HepG2 (cell line): ENCODE data around the gene CCDC191. TPM values are rescaled to one million over a fixed set of nuclear protein-coding genes. Genes with fewer than 3 reads are reported as not detected.

Source experiments
- ATAC-seq: fragments of 200-7000 bp; cut with Tn5 transposase; 3 replicates; pipeline ENCODE4 v1.9.1; 2020; ENCODE audit warnings: mild to moderate bottlenecking, moderate library complexity
- BruUV-seq: library from RNA; stranded (reverse); fragments of 400-500 nt; replicated peaks from 2 replicates; lab custom pipeline; 2021; lab: Mats Ljungman, UMichigan
- CTCF ChIA-PET: fragments of 300-600 bp; formaldehyde crosslinking; extraction: SDS; loops from one replicate; lab custom pipeline; 2021; ENCODE audit warnings: low total read pairs, inconsistent platforms, low intra/inter-chr PET ratio; lab: Yijun Ruan, JAX
- POLR2A ChIA-PET: fragments of 350-600 bp; sonication (Branson Sonifier 250); formaldehyde crosslinking; loops from one replicate; lab custom pipeline; 2020; ENCODE audit warnings: antibody characterized with exemption, inconsistent platforms; lab: Yijun Ruan, JAX
- DNase-seq: peaks from one replicate; pipeline ENCODE4 v3.0.0-alpha.2; 2015; ENCODE audit warnings: low spot score
- FAIRE-seq: peaks from 3 replicates; lab custom pipeline; 2011; peaks lifted over from hg19 to GRCh38; lab: Jason Lieb, UNC
- H2AFZ ChIP-seq: one replicate; pipeline ENCODE4 v1.6.1; 2011; ENCODE audit warnings: low read length, inconsistent platforms
- H3K27ac ChIP-seq: fragments of 300-600 bp; 3 replicates; pipeline ENCODE4 v1.8.0; 2011; ENCODE audit warnings: mixed run types, mild to moderate bottlenecking, mixed read lengths, low read length, inconsistent platforms; ENCODE audit not compliant: insufficient read depth; ENCODE audit errors: extremely low read length
- H3K27me3 ChIP-seq, 2 experiments: fragments of 200-600 bp in 1 of 2; 2 replicates in 1 of 2; 3 replicates in 1 of 2; pipeline versions ENCODE4 v1.6.0 to v1.8.0; 2011; ENCODE audit warnings: low read length in 2 of 2, mild to moderate bottlenecking in 2 of 2, moderate library complexity in 2 of 2, inconsistent platforms in 1 of 2; ENCODE audit not compliant: insufficient read depth in 2 of 2, control insufficient read depth in 1 of 2
- H3K36me3 ChIP-seq, 2 experiments: fragments of 200-600 bp in 1 of 2; replicated peaks in 1 of 2; 2 replicates in 1 of 2; 3 replicates in 1 of 2; pipeline versions ENCODE4 v1.5.1 to v1.8.0; 2011; ENCODE audit warnings: low read length in 2 of 2, inconsistent platforms in 1 of 2; ENCODE audit not compliant: insufficient read depth in 2 of 2, control insufficient read depth in 1 of 2
- H3K4me1 ChIP-seq: 2 replicates; pipeline ENCODE4 v1.5.1; 2012; ENCODE audit warnings: low read length, inconsistent platforms; ENCODE audit not compliant: insufficient read depth
- H3K4me2 ChIP-seq: 2 replicates; pipeline ENCODE4 v1.6.0; 2011; ENCODE audit warnings: low read depth, low read length, inconsistent platforms
- H3K4me3 ChIP-seq, 3 experiments: fragments of 200-600 bp in 1 of 3; sonication (generic), shearing (Covaris generic) in 1 of 3; replicated peaks in 1 of 3; 2 replicates each; pipeline ENCODE4 v1.5.1; 2011 to 2016; ENCODE audit warnings: low read length in 3 of 3, inconsistent platforms in 2 of 3, low read depth in 2 of 3, mild to moderate bottlenecking in 2 of 3, control low read depth in 1 of 3, mixed read lengths in 1 of 3; ENCODE audit not compliant: insufficient read depth in 1 of 3
- H3K79me2 ChIP-seq: one replicate; pipeline ENCODE4 v1.6.1; 2011; ENCODE audit warnings: low read length, inconsistent platforms; ENCODE audit not compliant: insufficient read depth
- H3K9ac ChIP-seq: 2 replicates; pipeline ENCODE4 v1.6.0; 2011; ENCODE audit warnings: mild to moderate bottlenecking, low read depth, low read length, inconsistent platforms; ENCODE audit not compliant: insufficient read depth
- H3K9me3 ChIP-seq: 2 replicates; pipeline ENCODE4 v1.5.1; 2012; ENCODE audit warnings: mild to moderate bottlenecking, low read length
- H4K20me1 ChIP-seq: 2 replicates; pipeline ENCODE4 v1.6.0; 2011; ENCODE audit warnings: inconsistent platforms, mild to moderate bottlenecking, low read length, moderate library complexity; ENCODE audit not compliant: insufficient read depth
- ZBTB40 ChIP-seq, 2 experiments: fragments of 450-650 bp in 1 of 2; sonication (generic) in 1 of 2; formaldehyde crosslinking in 1 of 2; IDR thresholded peaks; 2 replicates each; pipeline versions ENCODE4 v1.6.1 to v1.8.0; 2016 to 2022; ENCODE audit warnings: antibody characterized with exemption in 1 of 2, mild to moderate bottlenecking in 1 of 2, missing genetic modification reagents in 1 of 2
- ZNF570 ChIP-seq: sonication (generic); formaldehyde crosslinking; IDR thresholded peaks from 2 replicates; pipeline ENCODE4 v1.4.0; 2020; ENCODE audit warnings: mild to moderate bottlenecking, missing genetic modification reagents, borderline replicate concordance
- WGBS: methylation state at CpG from one replicate; pipeline ENCODE4 v1.1.6; 2017; ENCODE audit warnings: low lambda C conversion rate; 5-methylcytosine and 5-hydroxymethylcytosine counted together
- in situ Hi-C: cut with HindIII; loops from 2 replicates; pipeline ENCODE4 v1.10.0; 2017; ENCODE audit warnings: low pct_unique_long_range_greater_than_20kb; ENCODE audit not compliant: extremely low pct_ligation_motif_present
- intact Hi-C: fragments of 100-400 bp; cut with micrococcal nuclease; formaldehyde crosslinking; loops from one replicate; pipeline ENCODE4 v1.10.0; 2022; ENCODE audit not compliant: unreplicated experiment
- polyA plus RNA-seq, 8 experiments: library from polyadenylated mRNA; depleted of rRNA in 3 of 8; stranded (reverse) in 7 of 8; unstranded in 1 of 8; fragments of >200 nt; fragmentation: Illumina TruSeq in 4 of 8; extraction: Trizol in 4 of 8; gene quantifications; 2 replicates each; pipeline versions ENCODE4 v1.2.1 to v1.2.3, GENCODE V29; 2011 to 2016; ENCODE audit warnings: low read depth in 4 of 8, missing spikeins in 1 of 8, mixed read lengths in 1 of 8; ENCODE audit not compliant: insufficient read depth in 1 of 8
- total RNA-seq, 5 experiments: library from RNA; depleted of rRNA; stranded (reverse); fragments of >200 nt; fragmentation: Illumina TruSeq; extraction: Trizol; gene quantifications; 2 replicates each; pipeline ENCODE4 v1.2.3, GENCODE V29; 2016; ENCODE audit warnings: low read depth in 1 of 5

Gene CCDC191
- total and polyA plus RNA-seq, 2 of the 13 experiments (the other 11 are each of a cell fraction or from before 2014, with no cell fraction given) = 0.91 to 1.4 TPM

GRCh38 chr3:114103858-114104257, 47.5 kb upstream of the CCDC191 start:
- in situ Hi-C loops = no loop called here

More at GRCh38 chr3:114103858-114104257, 47.5 kb upstream of the CCDC191 start:
- no peaks in the 10 kb centered on the region for H4K20me1 ChIP-seq
- no peak overlapping the region for H2AFZ ChIP-seq
- FAIRE-seq (no peak), DNase-seq (no peak), ATAC-seq (no peak)
- intact Hi-C loops = no loop called here
- H3K79me2 ChIP-seq = no peaks in the 10 kb centered on the region
- no TSS peak for BruUV-seq
- no peaks in the 10 kb centered on the region for H3K9me3 ChIP-seq
- H3K9ac ChIP-seq = no peak overlapping the region
- no peaks in the 10 kb centered on the region for H3K27me3 ChIP-seq
- 3% methylated on average over 4 of the region's 4 CpGs for WGBS
- ChIA-PET CTCF (no interaction called here), POLR2A (no interaction called here)
- no peak overlapping the region for H3K27ac ChIP-seq
- no peaks in the 10 kb centered on the region for H3K36me3 ChIP-seq
- H3K4me2 ChIP-seq = no peak overlapping the region
- no peak; the same call in 1 of the 2 replicates for TF ChIP-seq ZBTB40 (IDR thresholded peaks at IDR 0.05)
- TF ChIP-seq ZBTB40 (CRISPR knock-in tag; IDR thresholded peaks at IDR 0.05) = peak; percentile 64
- TF ChIP-seq ZNF570 (CRISPR knock-in tag) = no peak
- no peak overlapping the region for H3K4me3 ChIP-seq
- H3K4me1 ChIP-seq = no peaks in the 10 kb centered on the region
